ENCODE measurements around the gene CCDC141. TPM values are rescaled to one million over a fixed set of nuclear protein-coding genes. Genes with fewer than 3 reads are reported as not detected.

CCDC141 gene
- total RNA-seq, 1 experiment from 2014 or later: 0.30 TPM

DNA sequence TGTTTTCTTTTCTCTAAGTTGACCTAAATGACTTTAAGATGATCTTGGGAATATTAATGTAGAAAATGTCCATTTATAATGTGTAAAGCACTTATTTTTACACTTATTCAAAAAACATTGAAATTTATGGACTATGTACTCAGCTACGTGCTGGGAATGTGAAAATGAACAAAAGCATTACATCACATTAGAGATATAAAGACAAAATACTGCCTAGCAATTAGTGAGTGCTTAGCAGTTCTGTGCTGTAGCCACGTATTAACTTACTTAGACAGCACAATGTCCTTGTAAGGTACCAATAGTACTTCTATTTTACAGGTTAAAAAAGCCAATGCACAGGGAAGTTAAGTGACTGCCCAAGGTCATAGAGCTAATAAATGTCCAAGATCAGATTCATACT lies 138.9 kb downstream of the CCDC141 start:
- TF ChIP-seq ELF1 (IDR thresholded peaks at IDR 0.05; ENCODE audit: borderline replicate concordance, low read depth): no peak
- no peak for ATAC-seq

GRCh38 chr2:178910005-178910404 lies 139.9 kb downstream of the CCDC141 start:
- Histone ChIP-seq H3K36me3 (ENCODE audit: control insufficient read depth in 1 of 2, insufficient read depth in 2 of 2, low read length in 2 of 2) (no peaks in the 10 kb centered on the region), H3K4me1 (ENCODE audit: control insufficient read depth in 1 of 2, insufficient read depth in 2 of 2, low read length in 2 of 2) (no peaks in the 10 kb centered on the region), H3K9me3 (ENCODE audit: control insufficient read depth in 1 of 2, insufficient read depth in 1 of 2, low read depth in 1 of 2, low read length in 2 of 2) (no peaks in the 10 kb centered on the region), H3K9me2 (ENCODE audit: insufficient read depth) (no peaks in the 10 kb centered on the region), H3K9ac (ENCODE audit: low read length) (no peak overlapping the region), H3K4me3 (replicated peaks in 1 of 2; ENCODE audit: low read depth in 1 of 2, low read length in 2 of 2) (no peak overlapping the region), H3K4me2 (ENCODE audit: low read length) (no peak overlapping the region), H2AFZ (ENCODE audit: low read depth, low read length, poor library complexity, severe bottlenecking) (no peak overlapping the region), H3K79me2 (ENCODE audit: insufficient read depth, low read length) (no peaks in the 10 kb centered on the region), H3K27me3 (ENCODE audit: insufficient read depth, low read length) (no peaks in the 10 kb centered on the region), H4K20me1 (ENCODE audit: insufficient read depth) (no peaks in the 10 kb centered on the region), H3K27ac (ENCODE audit: low read depth, low read length) (no peak overlapping the region)
- ATAC-seq (no peak), DNase-seq (ENCODE audit: low read depth, low spot score) (no peak)
- no peak for TF ChIP-seq CEBPB (IDR thresholded peaks at IDR 0.05; ENCODE audit: low read depth)
- no peak for TF ChIP-seq CBX3 (IDR thresholded peaks at IDR 0.05; ENCODE audit: low read depth)
- TF ChIP-seq FOSL1 (IDR thresholded peaks at IDR 0.05; ENCODE audit: low read depth): no peak
- no peak for TF ChIP-seq YY1 (IDR thresholded peaks at IDR 0.05; ENCODE audit: extremely low read depth, insufficient replicate concordance, low read depth, low read length)
- TF ChIP-seq REST (IDR thresholded peaks at IDR 0.05; ENCODE audit: low read depth): no peak
- TF ChIP-seq ATF3 (IDR thresholded peaks at IDR 0.05): no peak
- TF ChIP-seq EZH2 (IDR thresholded peaks at IDR 0.05): no peak
- TF ChIP-seq SIN3A (IDR thresholded peaks at IDR 0.05; ENCODE audit: low read depth): no peak
- TF ChIP-seq RAD21 (IDR thresholded peaks at IDR 0.05; ENCODE audit: low read depth): no peak
- TF ChIP-seq ZNF274 (IDR thresholded peaks at IDR 0.05; ENCODE audit: low read depth, low read length): no peak
- TF ChIP-seq EZH2phosphoT487 (IDR thresholded peaks at IDR 0.05; ENCODE audit: borderline replicate concordance): no peak
- TF ChIP-seq TCF7L2 (IDR thresholded peaks at IDR 0.05; ENCODE audit: borderline replicate concordance, extremely low read depth, insufficient read depth, insufficient read length): no peak
- no peak for TF ChIP-seq ZFX (IDR thresholded peaks at IDR 0.05)
- TF ChIP-seq SRF (IDR thresholded peaks at IDR 0.05; ENCODE audit: low read depth): no peak
- TF ChIP-seq, protein P1, sequence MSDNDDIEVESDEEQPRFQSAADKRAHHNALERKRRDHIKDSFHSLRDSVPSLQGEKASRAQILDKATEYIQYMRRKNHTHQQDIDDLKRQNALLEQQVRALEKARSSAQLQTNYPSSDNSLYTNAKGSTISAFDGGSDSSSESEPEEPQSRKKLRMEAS (IDR thresholded peaks at IDR 0.05): no peak
- TF ChIP-seq, protein P2, sequence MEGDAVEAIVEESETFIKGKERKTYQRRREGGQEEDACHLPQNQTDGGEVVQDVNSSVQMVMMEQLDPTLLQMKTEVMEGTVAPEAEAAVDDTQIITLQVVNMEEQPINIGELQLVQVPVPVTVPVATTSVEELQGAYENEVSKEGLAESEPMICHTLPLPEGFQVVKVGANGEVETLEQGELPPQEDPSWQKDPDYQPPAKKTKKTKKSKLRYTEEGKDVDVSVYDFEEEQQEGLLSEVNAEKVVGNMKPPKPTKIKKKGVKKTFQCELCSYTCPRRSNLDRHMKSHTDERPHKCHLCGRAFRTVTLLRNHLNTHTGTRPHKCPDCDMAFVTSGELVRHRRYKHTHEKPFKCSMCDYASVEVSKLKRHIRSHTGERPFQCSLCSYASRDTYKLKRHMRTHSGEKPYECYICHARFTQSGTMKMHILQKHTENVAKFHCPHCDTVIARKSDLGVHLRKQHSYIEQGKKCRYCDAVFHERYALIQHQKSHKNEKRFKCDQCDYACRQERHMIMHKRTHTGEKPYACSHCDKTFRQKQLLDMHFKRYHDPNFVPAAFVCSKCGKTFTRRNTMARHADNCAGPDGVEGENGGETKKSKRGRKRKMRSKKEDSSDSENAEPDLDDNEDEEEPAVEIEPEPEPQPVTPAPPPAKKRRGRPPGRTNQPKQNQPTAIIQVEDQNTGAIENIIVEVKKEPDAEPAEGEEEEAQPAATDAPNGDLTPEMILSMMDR (IDR thresholded peaks at IDR 0.05 in 2 of 3, conservative IDR thresholded peaks at IDR 0.05 in 1 of 3; ENCODE audit: borderline replicate concordance in 1 of 3, insufficient read depth in 1 of 3, low read depth in 2 of 3, low read length in 2 of 3): no peak
- ChIA-PET RAD21 (ENCODE audit: low non-redundant PET in 1 of 2, low total read pairs in 2 of 2, uncharacterized antibody in 2 of 2, unreplicated experiment in 2 of 2) (no interaction called here), POLR2A (no interaction called here), CTCF (no interaction called here)
- BruUV-seq (replicated peaks): no TSS peak
- intact Hi-C loops (cut with micrococcal nuclease): loop anchor here (5.0 kb wide), 1 partner anchor 217 kb away; no protein-coding TSS in a partner anchor

More for the DNA sequence above, 138.9 kb downstream of the CCDC141 start:
- Histone ChIP-seq H3K36me3 (ENCODE audit: control insufficient read depth in 1 of 2, insufficient read depth in 2 of 2, low read length in 2 of 2) (no peaks in the 10 kb centered on the region), H4K20me1 (ENCODE audit: insufficient read depth) (no peaks in the 10 kb centered on the region), H3K4me1 (ENCODE audit: control insufficient read depth in 1 of 2, insufficient read depth in 2 of 2, low read length in 2 of 2) (no peaks in the 10 kb centered on the region), H2AFZ (ENCODE audit: low read depth, low read length, poor library complexity, severe bottlenecking) (no peak overlapping the region), H3K27ac (ENCODE audit: low read depth, low read length) (no peak overlapping the region), H3K9ac (ENCODE audit: low read length) (no peak overlapping the region), H3K9me2 (ENCODE audit: insufficient read depth) (no peaks in the 10 kb centered on the region), H3K9me3 (ENCODE audit: control insufficient read depth in 1 of 2, insufficient read depth in 1 of 2, low read depth in 1 of 2, low read length in 2 of 2) (no peaks in the 10 kb centered on the region), H3K4me3 (replicated peaks in 1 of 2; ENCODE audit: low read depth in 1 of 2, low read length in 2 of 2) (no peak overlapping the region), H3K4me2 (ENCODE audit: low read length) (no peak overlapping the region), H3K27me3 (ENCODE audit: insufficient read depth, low read length) (no peaks in the 10 kb centered on the region), H3K79me2 (ENCODE audit: insufficient read depth, low read length) (no peaks in the 10 kb centered on the region)
- ChIA-PET RAD21 (ENCODE audit: low non-redundant PET in 1 of 2, low total read pairs in 2 of 2, uncharacterized antibody in 2 of 2, unreplicated experiment in 2 of 2) (no interaction called here), POLR2A (no interaction called here), CTCF (no interaction called here)
- no TSS peak for BruUV-seq (replicated peaks)
- intact Hi-C loops (cut with micrococcal nuclease): loop anchor here (5.0 kb wide), 1 partner anchor 216 kb away; no protein-coding TSS in a partner anchor
- no peak for DNase-seq (ENCODE audit: low read depth, low spot score)

All from HCT116 (cell line).